WTC11 (cell line): Measurements from ENCODE around the gene HPCAL1. TPM values are rescaled to one million over a fixed set of nuclear protein-coding genes. Genes with fewer than 3 reads are reported as not detected.

Experiments
- ATAC-seq: fragments of 200-7000 bp; cut with Tn5 transposase; 2 replicates; pipeline ENCODE4 v1.10.0; 2021; ENCODE audit warnings: mild to moderate bottlenecking, moderate library complexity
- CTCF ChIA-PET: fragments of 300-600 bp; sonication (Branson Sonifier 250); formaldehyde crosslinking; loops from one replicate; lab custom pipeline; 2021; ENCODE audit warnings: antibody characterized with exemption; lab: Charles Lee
- POLR2A ChIA-PET: fragments of 350-600 bp; sonication (Branson Sonifier 250); formaldehyde crosslinking; loops from one replicate; lab custom pipeline; 2021; ENCODE audit warnings: antibody characterized with exemption; lab: Charles Lee
- DNase-seq: peaks from one replicate; pipeline ENCODE4 v3.0.0; 2021; ENCODE audit warnings: low spot score
- H3K27ac Mint-ChIP-seq: 2 replicates; pipeline ENCODE4 v1.8.0; 2021; ENCODE audit warnings: mixed read lengths
- H3K27me3 Mint-ChIP-seq: 2 replicates; pipeline ENCODE4 v1.8.0; 2021; ENCODE audit warnings: low read depth, mild to moderate bottlenecking, moderate library complexity, mixed read lengths
- H3K36me3 Mint-ChIP-seq: 2 replicates; pipeline ENCODE4 v1.8.0; 2021; ENCODE audit warnings: mixed read lengths
- H3K4me1 Mint-ChIP-seq: 2 replicates; pipeline ENCODE4 v1.8.0; 2022; ENCODE audit warnings: mixed read lengths
- H3K4me3 Mint-ChIP-seq: 2 replicates; pipeline ENCODE4 v1.8.0; 2021; ENCODE audit warnings: mild to moderate bottlenecking, moderate library complexity, mixed read lengths
- H3K9me3 Mint-ChIP-seq: 2 replicates; pipeline ENCODE4 v1.8.0; 2021; ENCODE audit warnings: mixed read lengths
- ARID4B ChIP-seq: sonication (generic); formaldehyde crosslinking; IDR thresholded peaks from 2 replicates; pipeline ENCODE4 v1.8.0; 2023; ENCODE audit warnings: missing genetic modification reagents, mild to moderate bottlenecking, borderline replicate concordance
- ATF2 ChIP-seq: sonication (generic); formaldehyde crosslinking; IDR thresholded peaks from 2 replicates; pipeline ENCODE4 v1.8.1; 2022; ENCODE audit warnings: low read depth, missing genetic modification reagents, borderline replicate concordance
- GTF2I ChIP-seq: fragments of 250-450 bp; sonication (Bioruptor Pico); conservative IDR thresholded peaks from 2 replicates; pipeline ENCODE4 v1.4.0; 2021; ENCODE audit warnings: mild to moderate bottlenecking
- HMGA2 ChIP-seq: fragments of 250-450 bp; sonication (Bioruptor Pico); IDR thresholded peaks from 2 replicates; pipeline ENCODE4 v1.4.0; 2021; ENCODE audit warnings: mild to moderate bottlenecking, moderate library complexity
- HMGXB4 ChIP-seq: sonication (generic); formaldehyde crosslinking; IDR thresholded peaks from 2 replicates; pipeline ENCODE4 v1.8.1; 2023; ENCODE audit warnings: mild to moderate bottlenecking, moderate library complexity, missing genetic modification reagents
- JUN ChIP-seq: sonication (generic); formaldehyde crosslinking; IDR thresholded peaks from 2 replicates; pipeline ENCODE4 v1.8.0; 2023; ENCODE audit warnings: mild to moderate bottlenecking, missing genetic modification reagents
- MYBL2 ChIP-seq: sonication (generic); formaldehyde crosslinking; IDR thresholded peaks from 2 replicates; pipeline ENCODE4 v1.8.1; 2023; ENCODE audit warnings: mild to moderate bottlenecking, moderate library complexity, missing genetic modification reagents
- NFE2L1 ChIP-seq: sonication (generic); formaldehyde crosslinking; IDR thresholded peaks from 2 replicates; pipeline ENCODE4 v1.8.1; 2023; ENCODE audit warnings: missing genetic modification reagents
- NR3C1 ChIP-seq: sonication (generic); formaldehyde crosslinking; conservative IDR thresholded peaks from 2 replicates; pipeline ENCODE4 v1.8.1; 2023; ENCODE audit warnings: low read depth, mild to moderate bottlenecking, missing genetic modification reagents
- PRDM15 ChIP-seq: sonication (generic); formaldehyde crosslinking; IDR thresholded peaks from 2 replicates; pipeline ENCODE4 v1.8.0; 2022; ENCODE audit warnings: missing genetic modification reagents
- PREB ChIP-seq: sonication (generic); formaldehyde crosslinking; IDR thresholded peaks from 2 replicates; pipeline ENCODE4 v1.8.1; 2022; ENCODE audit warnings: mild to moderate bottlenecking, missing genetic modification reagents, moderate library complexity, borderline replicate concordance
- SOX15 ChIP-seq: fragments of 250-450 bp; sonication (Bioruptor Pico); IDR thresholded peaks from 2 replicates; pipeline ENCODE4 v1.9.0; 2021; ENCODE audit warnings: mild to moderate bottlenecking
- TCF7 ChIP-seq: sonication (generic); formaldehyde crosslinking; IDR thresholded peaks from 2 replicates; pipeline ENCODE4 v1.8.0; 2022; ENCODE audit warnings: mild to moderate bottlenecking, low read depth, missing genetic modification reagents, moderate library complexity
- ZNF416 ChIP-seq: fragments of 250-450 bp; sonication (Bioruptor Pico); IDR thresholded peaks from 2 replicates; pipeline ENCODE4 v1.9.0; 2021; ENCODE audit warnings: mild to moderate bottlenecking, inconsistent platforms
- total RNA-seq: library from RNA; stranded (reverse); gene quantifications from 3 replicates; pipeline ENCODE4 v1.2.3, GENCODE V29; 2021

The HPCAL1 gene
- total RNA-seq, 1 experiment from 2014 or later, result 11.8 TPM

- no peak overlapping the region for H3K27ac Mint-ChIP-seq
- no peak for TF ChIP-seq ZNF416 (CRISPR knock-in tag)
- TF ChIP-seq PREB (CRISPR knock-in tag), result no peak
- TF ChIP-seq NFE2L1 (CRISPR knock-in tag), result no peak
- TF ChIP-seq TCF7, result no peak
- TF ChIP-seq, all 79 proteins: peak for 0
- ATAC-seq, result no peak
- POLR2A ChIA-PET, result no interaction called here
- Mint-ChIP-seq H3K9me3 (peaks cover 9% of the 10 kb centered on the region), H3K4me1 (peaks cover 48% of the 10 kb centered on the region), H3K36me3 (peaks cover 8% of the 10 kb centered on the region; the same call in 1 of the 2 replicates), H3K27me3 (no peaks in the 10 kb centered on the region), H3K4me3 (no peak overlapping the region)
- no peak for DNase-seq
- CTCF ChIA-PET, result interaction anchor here (1.2 to 2.2 kb wide), 2 partner anchors 19 to 86 kb away, joined by 4 to 7 read pairs; partner anchors contain the start of gene HPCAL1
These were observed 20.3 kb downstream of the HPCAL1 start for GRCh38 chr2:10322973-10323372.

- Mint-ChIP-seq H3K4me3 (no peak overlapping the region), H3K27ac (peak overlapping the region; percentile 17; the same call in 1 of the 2 replicates), H3K27me3 (no peaks in the 10 kb centered on the region), H3K9me3 (peaks cover 9% of the 10 kb centered on the region), H3K36me3 (peaks cover 8% of the 10 kb centered on the region; the same call in 1 of the 2 replicates), H3K4me1 (peaks cover 48% of the 10 kb centered on the region)
- no peak for DNase-seq
- TF ChIP-seq PREB (CRISPR knock-in tag), result no peak
- no peak for TF ChIP-seq NR3C1 (CRISPR knock-in tag)
- no peak for TF ChIP-seq PRDM15 (CRISPR knock-in tag)
- no peak for TF ChIP-seq ATF2 (CRISPR knock-in tag)
- CTCF ChIA-PET, result interaction anchor here (1.2 to 2.2 kb wide), 2 partner anchors 20 to 86 kb away, joined by 4 to 7 read pairs; partner anchors contain the start of gene HPCAL1
- POLR2A ChIA-PET, result no interaction called here
- no peak for ATAC-seq
These were observed 20.8 kb downstream of the HPCAL1 start for GRCh38 chr2:10323535-10323934.

GRCh38 chr2:10324095-10324832 lies 21.6 kb downstream of the HPCAL1 start:
- Mint-ChIP-seq H3K36me3 (peaks cover 8% of the 10 kb centered on the region; the same call in 1 of the 2 replicates), H3K4me1 (peaks cover 51% of the 10 kb centered on the region)
- POLR2A ChIA-PET, result no interaction called here

More at GRCh38 chr2:10324095-10324832, 21.6 kb downstream of the HPCAL1 start:
- no peak for DNase-seq
- Mint-ChIP-seq H3K27me3 (no peaks in the 10 kb centered on the region), H3K27ac (peak overlapping the region; percentile 90), H3K4me3 (no peak overlapping the region), H3K9me3 (peaks cover 9% of the 10 kb centered on the region)
- TF ChIP-seq JUN (CRISPR knock-in tag), result no peak
- TF ChIP-seq ARID4B (CRISPR knock-in tag), result no peak
- no peak for TF ChIP-seq HMGA2 (CRISPR knock-in tag)
- no peak for TF ChIP-seq HMGXB4 (CRISPR knock-in tag)
- TF ChIP-seq GTF2I (CRISPR knock-in tag), result no peak
- TF ChIP-seq MYBL2 (CRISPR knock-in tag), result no peak
- no peak for TF ChIP-seq SOX15 (CRISPR knock-in tag)
- peak; percentile 46 for ATAC-seq
- CTCF ChIA-PET, result interaction anchor here (0.7 to 2.2 kb wide), 5 partner anchors 20 to 85 kb away, joined by 3 to 7 read pairs (median 4); partner anchors contain the start of gene HPCAL1
